ENCODE data around the gene BUB1.

BUB1 gene

DNA sequence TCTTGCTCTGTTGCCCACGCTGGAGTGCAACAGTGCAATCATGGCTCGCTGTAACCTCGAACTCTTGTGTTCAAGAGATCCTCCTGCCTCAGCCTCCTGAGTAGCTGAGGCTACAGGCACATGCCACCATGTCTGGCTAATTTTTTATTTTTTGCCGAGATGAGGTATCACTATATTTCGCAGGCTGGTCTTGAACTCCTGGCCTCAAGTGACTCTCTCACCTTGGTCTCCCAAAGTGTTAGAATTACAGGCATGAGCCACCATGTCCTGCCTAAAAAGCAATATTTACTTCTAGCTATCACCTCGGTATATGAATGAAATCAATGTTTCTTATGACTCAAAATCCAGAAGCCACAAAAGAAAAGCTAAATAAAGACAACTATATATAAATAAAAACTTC lies 2.2 kb downstream of the BUB1 start:
- Mint-ChIP-seq H3K4me3 (peak overlapping the region; percentile 21 to 85 (median 84)), H3K36me3 (ENCODE audit: low read depth) (peaks cover 8% of the 10 kb centered on the region)
- TF ChIP-seq, protein P1, sequence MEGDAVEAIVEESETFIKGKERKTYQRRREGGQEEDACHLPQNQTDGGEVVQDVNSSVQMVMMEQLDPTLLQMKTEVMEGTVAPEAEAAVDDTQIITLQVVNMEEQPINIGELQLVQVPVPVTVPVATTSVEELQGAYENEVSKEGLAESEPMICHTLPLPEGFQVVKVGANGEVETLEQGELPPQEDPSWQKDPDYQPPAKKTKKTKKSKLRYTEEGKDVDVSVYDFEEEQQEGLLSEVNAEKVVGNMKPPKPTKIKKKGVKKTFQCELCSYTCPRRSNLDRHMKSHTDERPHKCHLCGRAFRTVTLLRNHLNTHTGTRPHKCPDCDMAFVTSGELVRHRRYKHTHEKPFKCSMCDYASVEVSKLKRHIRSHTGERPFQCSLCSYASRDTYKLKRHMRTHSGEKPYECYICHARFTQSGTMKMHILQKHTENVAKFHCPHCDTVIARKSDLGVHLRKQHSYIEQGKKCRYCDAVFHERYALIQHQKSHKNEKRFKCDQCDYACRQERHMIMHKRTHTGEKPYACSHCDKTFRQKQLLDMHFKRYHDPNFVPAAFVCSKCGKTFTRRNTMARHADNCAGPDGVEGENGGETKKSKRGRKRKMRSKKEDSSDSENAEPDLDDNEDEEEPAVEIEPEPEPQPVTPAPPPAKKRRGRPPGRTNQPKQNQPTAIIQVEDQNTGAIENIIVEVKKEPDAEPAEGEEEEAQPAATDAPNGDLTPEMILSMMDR (IDR thresholded peaks at IDR 0.05; ENCODE audit: unreplicated experiment in 3 of 3): no peak

DNA sequence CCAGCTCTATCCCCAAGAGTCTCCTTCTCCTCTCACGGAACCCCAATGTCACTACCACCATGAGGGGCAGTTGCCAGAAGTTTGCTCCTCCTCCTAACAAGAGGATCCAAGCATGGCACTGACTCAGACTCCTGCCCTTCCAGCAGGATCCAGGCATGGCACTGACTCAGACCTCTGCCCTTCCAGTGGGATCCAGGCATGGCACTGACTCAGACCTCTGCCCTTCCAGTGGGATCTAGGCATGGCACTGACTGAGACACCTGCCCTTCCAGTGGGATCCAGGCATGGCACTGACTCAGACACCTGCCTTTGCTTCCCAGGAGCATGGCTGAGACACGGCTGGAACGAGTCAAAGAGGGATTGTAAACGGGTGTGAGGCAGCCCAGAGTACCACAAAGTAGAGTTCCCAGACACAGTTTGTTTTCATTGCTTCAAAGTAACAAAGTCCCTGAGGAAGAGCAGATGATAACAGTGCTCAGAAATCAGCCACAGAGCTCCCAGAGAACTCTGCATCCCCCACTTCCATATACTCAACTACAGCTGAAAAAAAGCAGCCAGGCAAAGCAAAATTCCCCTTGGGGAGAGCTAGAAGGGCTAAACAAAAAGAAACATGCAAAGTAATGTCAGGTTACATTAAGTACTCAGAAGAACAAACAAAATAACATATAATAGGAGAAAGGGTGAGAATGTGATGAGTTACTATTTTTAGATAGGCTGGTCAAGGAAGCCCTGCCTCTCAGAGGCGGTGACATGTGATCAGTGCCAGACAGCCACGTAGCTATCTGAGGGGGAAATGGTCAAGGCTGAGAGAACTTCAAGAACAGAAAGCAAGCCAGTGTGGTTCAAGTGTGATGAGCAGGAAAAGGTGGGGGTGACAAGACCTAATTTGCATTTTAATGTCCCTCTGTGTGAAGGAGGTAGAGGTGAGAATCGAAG lies 3.0 kb downstream of the BUB1 start:
- TF ChIP-seq, protein P1 (IDR thresholded peaks at IDR 0.05; ENCODE audit: unreplicated experiment in 3 of 3): no peak
- Mint-ChIP-seq H3K4me3 (peak overlapping the region; percentile 69 to 82 (median 78)), H3K27me3 (ENCODE audit: low read depth) (peaks cover 4% of the 10 kb centered on the region), H3K4me1 (peaks cover 36% of the 10 kb centered on the region), H3K36me3 (ENCODE audit: low read depth) (peaks cover 8% of the 10 kb centered on the region), H3K27ac (peak overlapping the region in 2 of 3 experiments; percentile 8 to 17), H3K9me3 (no peaks in the 10 kb centered on the region)

More for the DNA sequence above, 2.2 kb downstream of the BUB1 start:
- peaks cover 36% of the 10 kb centered on the region for H3K4me1 Mint-ChIP-seq
- H3K9me3 Mint-ChIP-seq: no peaks in the 10 kb centered on the region
- H3K27me3 Mint-ChIP-seq (ENCODE audit: low read depth): peaks cover 4% of the 10 kb centered on the region
- H3K27ac Mint-ChIP-seq: no peak overlapping the region

DNA sequence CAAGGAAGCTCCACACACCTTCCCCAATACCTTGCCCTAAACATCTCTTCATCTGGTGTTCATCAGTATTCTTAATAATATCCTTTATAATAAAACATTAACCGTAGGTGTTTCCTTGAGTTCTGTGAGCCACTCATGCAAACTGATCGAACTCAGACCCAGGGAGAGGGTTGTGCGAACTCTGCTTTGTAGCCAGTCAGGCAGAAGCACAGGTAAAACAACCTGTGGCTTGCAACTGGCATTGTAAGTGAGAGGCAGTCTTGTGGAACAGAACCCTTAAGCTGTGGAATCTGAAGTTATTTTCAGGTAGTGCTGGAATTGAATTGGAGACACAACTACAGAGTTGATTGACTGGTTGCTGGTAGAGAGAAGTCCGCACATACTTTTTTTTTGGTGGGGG lies 4.7 kb downstream of the BUB1 start:
- Mint-ChIP-seq H3K4me1 (peaks cover 20% of the 10 kb centered on the region), H3K4me3 (no peak overlapping the region), H3K27ac (no peak overlapping the region), H3K27me3 (ENCODE audit: low read depth) (peaks cover 4% of the 10 kb centered on the region), H3K9me3 (no peaks in the 10 kb centered on the region), H3K36me3 (ENCODE audit: low read depth) (peaks cover 22% of the 10 kb centered on the region)
- TF ChIP-seq, protein P1 (IDR thresholded peaks at IDR 0.05; ENCODE audit: unreplicated experiment in 3 of 3): no peak

DNA sequence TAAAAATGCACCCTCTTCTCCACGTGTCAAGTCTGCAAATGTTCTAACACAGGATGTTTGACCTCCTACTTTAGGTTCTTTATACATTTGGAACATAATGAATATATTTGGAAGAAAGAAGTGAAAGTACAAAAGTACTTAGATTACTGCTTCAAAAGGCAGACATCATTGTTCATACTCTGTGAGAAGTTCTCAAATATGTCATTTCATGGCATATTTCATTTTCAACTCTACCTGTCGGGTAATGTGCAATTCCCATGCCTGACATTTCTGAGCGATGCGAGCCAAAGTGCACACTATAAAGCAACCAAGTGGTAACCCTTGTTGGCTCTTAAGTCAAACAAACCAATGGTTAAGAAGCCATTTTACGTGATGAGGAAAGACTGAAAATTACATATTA lies 7.0 kb downstream of the BUB1 start:
- Mint-ChIP-seq H3K9me3 (no peaks in the 10 kb centered on the region), H3K27me3 (ENCODE audit: low read depth) (no peaks in the 10 kb centered on the region), H3K36me3 (ENCODE audit: low read depth) (peaks cover 39% of the 10 kb centered on the region), H3K4me1 (peaks cover 9% of the 10 kb centered on the region), H3K27ac (no peak overlapping the region), H3K4me3 (no peak overlapping the region)
- TF ChIP-seq, protein P1 (IDR thresholded peaks at IDR 0.05; ENCODE audit: unreplicated experiment in 3 of 3): no peak

DNA sequence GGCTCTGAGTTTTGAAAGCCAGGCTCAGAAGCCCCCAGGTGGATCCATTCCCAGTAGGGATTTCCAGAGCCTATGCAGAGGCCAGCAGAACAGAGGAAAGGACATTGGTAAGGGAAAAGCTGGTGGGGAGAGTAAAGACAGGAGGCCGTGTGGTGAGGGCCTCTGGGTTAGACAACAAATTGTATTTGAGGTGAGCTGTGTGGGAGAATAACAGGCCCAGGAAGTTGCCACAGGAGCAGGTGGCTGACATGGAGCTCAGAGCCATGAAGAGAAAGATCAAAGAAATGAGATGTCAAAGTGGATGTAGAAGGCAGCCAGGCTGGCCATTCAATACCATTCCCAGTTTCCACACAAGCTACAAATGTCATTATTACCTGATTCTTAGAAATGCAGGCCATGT lies 8.8 kb downstream of the BUB1 start:
- Mint-ChIP-seq H3K4me1 (no peaks in the 10 kb centered on the region), H3K27me3 (ENCODE audit: low read depth) (no peaks in the 10 kb centered on the region), H3K9me3 (no peaks in the 10 kb centered on the region), H3K36me3 (ENCODE audit: low read depth) (peaks cover 52% of the 10 kb centered on the region), H3K4me3 (no peak overlapping the region), H3K27ac (no peak overlapping the region)
- TF ChIP-seq, protein P1 (IDR thresholded peaks at IDR 0.05; ENCODE audit: unreplicated experiment in 3 of 3): no peak

DNA sequence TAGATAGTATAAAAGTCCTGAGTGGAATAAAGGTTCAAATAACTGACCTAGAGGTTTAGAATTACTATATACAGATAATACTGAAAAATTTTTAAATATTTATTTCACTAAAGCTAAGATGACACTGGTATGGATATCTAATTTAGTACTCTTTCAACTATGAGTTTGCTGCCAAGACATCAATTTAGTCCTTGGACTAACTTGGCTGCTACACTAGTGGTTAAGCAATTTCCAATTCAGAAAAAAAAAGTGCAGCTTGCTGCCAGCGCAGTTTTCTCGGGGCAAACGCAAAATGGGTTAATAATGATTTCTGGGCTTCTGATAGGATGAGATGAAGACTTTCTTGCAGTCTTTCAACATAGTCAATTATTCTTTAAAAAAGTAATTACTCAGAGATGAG lies 10.8 kb downstream of the BUB1 start:
- Mint-ChIP-seq H3K27me3 (ENCODE audit: low read depth) (no peaks in the 10 kb centered on the region), H3K4me3 (no peak overlapping the region), H3K36me3 (ENCODE audit: low read depth) (peaks cover 49% of the 10 kb centered on the region), H3K27ac (no peak overlapping the region), H3K4me1 (no peaks in the 10 kb centered on the region), H3K9me3 (no peaks in the 10 kb centered on the region)
- TF ChIP-seq, protein P1 (IDR thresholded peaks at IDR 0.05; ENCODE audit: unreplicated experiment in 3 of 3): no peak

Data from nephron (organoid).